ENCODE results near the gene TTF2.
"Not testable (repeated sequence)": the region's sequence is repeated elsewhere in the genome, so short reads cannot be mapped to it uniquely, and the experiment has no call there.

The TTF2 gene

DNA sequence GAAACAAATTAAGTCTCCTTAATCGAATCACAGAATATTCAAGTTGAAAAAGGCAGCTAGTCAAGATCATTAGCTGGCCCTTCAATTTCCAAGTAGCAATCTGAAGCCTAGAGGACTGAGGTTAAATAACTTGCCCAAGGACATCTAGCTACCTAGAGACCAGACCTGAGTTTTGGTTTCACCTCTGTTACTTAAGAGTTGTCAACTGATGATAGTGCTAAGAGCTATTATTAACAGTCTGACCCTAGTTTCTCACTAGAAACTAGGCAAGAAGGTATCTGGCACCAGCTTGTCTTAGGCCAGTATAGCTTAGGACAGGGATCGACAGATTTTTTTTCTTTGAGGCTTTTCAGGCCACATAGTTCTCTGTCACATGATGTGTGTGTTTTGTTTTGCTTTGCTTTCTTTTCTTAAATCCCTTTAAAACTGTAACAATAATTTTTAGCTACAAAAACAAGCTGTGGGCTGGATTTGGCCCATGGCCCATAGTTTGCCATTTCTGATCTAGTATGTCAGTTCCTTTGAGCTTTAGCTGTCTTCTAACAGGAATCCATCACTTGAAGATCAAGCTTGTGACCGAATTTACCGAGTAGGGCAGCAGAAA, 38.3 kb downstream of the TTF2 start:
- peaks cover 97% of the 10 kb centered on the region for H3K36me3 ChIP-seq (ENCODE audit: insufficient read depth, insufficient read length, low read length)
- H3K4me1 ChIP-seq (ENCODE audit: insufficient read depth, insufficient read length) = no peaks in the 10 kb centered on the region
- H3K27me3 ChIP-seq (ENCODE audit: insufficient read depth, insufficient read length) = no peaks in the 10 kb centered on the region

DNA sequence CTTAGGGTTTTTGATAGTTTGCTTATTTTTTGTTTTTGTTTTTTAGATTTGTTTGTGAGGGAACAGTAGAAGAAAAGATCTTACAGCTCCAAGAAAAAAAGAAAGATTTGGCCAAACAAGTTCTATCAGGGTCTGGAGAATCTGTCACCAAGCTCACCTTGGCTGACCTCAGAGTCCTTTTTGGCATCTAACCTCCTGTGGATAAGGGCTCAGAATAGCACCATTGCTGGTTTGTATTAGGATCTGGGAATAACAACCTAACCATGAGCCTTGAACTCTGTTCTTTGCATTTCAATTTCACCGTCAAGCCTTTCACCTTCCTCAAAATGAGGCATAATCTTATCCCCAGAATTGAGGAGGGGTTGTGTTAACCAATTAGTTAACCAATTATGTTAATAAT, 41.2 kb downstream of the TTF2 start:
- DNase-seq (ENCODE audit: low read depth, low spot score) = no peak
- no peaks in the 10 kb centered on the region for H3K4me1 ChIP-seq (ENCODE audit: insufficient read depth, insufficient read length)
- H3K27me3 ChIP-seq (ENCODE audit: insufficient read depth, insufficient read length) = no peaks in the 10 kb centered on the region
- peaks cover 90% of the 10 kb centered on the region for H3K36me3 ChIP-seq (ENCODE audit: insufficient read depth, insufficient read length, low read length)
- H3K9ac ChIP-seq (ENCODE audit: insufficient read length, low read depth) = no peak overlapping the region
- H3K9me3 ChIP-seq (ENCODE audit: insufficient read depth, low read length) = no peaks in the 10 kb centered on the region
- H3K4me3 ChIP-seq (ENCODE audit: insufficient read length, low read depth) = no peak overlapping the region
- TF ChIP-seq SUZ12 (IDR thresholded peaks at IDR 0.05; ENCODE audit: extremely low read depth, insufficient read depth, insufficient read length) = no peak
- no peak for TF ChIP-seq YY1 (IDR thresholded peaks at IDR 0.05; ENCODE audit: insufficient read depth, insufficient read length)
- TF ChIP-seq ZNF274 (IDR thresholded peaks at IDR 0.05; ENCODE audit: low read depth, low read length) = no peak

More for the DNA sequence above, 38.3 kb downstream of the TTF2 start:
- no peak for TF ChIP-seq YY1 (IDR thresholded peaks at IDR 0.05; ENCODE audit: insufficient read depth, insufficient read length)
- no peak for TF ChIP-seq ZNF274 (IDR thresholded peaks at IDR 0.05; ENCODE audit: low read depth, low read length)
- Histone ChIP-seq H3K9ac (ENCODE audit: insufficient read length, low read depth) (no peak overlapping the region), H3K4me3 (ENCODE audit: insufficient read length, low read depth) (no peak overlapping the region), H3K9me3 (ENCODE audit: insufficient read depth, low read length) (no peaks in the 10 kb centered on the region)
- DNase-seq (ENCODE audit: low read depth, low spot score) = no peak

DNA sequence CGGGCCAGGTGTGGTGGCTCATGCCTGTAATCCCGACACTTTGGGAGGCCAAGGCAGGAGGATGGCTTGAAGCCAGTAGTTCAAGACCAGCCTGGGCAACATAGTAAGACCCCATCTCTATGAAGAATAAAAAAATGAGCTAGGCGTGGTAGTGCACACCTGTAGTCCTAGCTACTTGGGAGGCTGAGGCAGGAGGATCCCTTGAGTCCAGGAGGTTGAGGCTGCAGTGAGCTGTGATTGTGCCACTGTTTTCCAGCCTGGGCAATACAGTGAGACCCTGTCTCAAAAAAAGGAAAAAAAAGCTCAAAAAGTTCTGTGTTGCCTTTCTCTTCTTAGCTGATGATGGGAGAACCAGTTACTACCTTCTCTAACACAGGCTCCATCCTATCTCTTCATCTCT, 41.7 kb downstream of the TTF2 start:
- DNase-seq (ENCODE audit: low read depth, low spot score); H3K4me1 ChIP-seq (ENCODE audit: insufficient read depth, insufficient read length); H3K4me3 ChIP-seq (ENCODE audit: insufficient read length, low read depth); H3K9me3 ChIP-seq (ENCODE audit: insufficient read depth, low read length); H3K9ac ChIP-seq (ENCODE audit: insufficient read length, low read depth); H3K27me3 ChIP-seq (ENCODE audit: insufficient read depth, insufficient read length): not testable (repeated sequence)
- H3K36me3 ChIP-seq (ENCODE audit: insufficient read depth, insufficient read length, low read length) = peaks cover 90% of the 10 kb centered on the region

DNA sequence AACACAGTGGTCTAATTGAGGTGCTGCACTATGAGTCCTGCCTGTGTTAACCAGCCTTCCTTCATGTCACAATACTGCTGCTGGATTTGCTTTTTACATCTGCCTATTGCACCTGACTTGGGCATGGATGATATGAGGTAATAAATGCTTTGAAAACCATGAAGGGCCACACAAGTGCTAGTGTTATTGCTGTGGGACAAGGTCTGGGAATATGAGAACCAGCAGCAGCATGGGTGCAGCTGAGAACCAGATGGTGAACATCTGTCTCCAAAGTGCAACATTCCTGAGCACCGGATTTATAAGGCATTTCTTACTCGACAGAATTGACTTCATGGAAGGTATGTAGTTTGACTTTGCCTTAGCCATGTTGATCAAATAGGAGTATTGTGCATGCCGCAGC, 44.9 kb downstream of the TTF2 start:
- Histone ChIP-seq H3K9me3 (ENCODE audit: insufficient read depth, low read length) (no peaks in the 10 kb centered on the region), H3K36me3 (ENCODE audit: insufficient read depth, insufficient read length, low read length) (peaks cover 87% of the 10 kb centered on the region), H3K4me1 (ENCODE audit: insufficient read depth, insufficient read length) (no peaks in the 10 kb centered on the region), H3K9ac (ENCODE audit: insufficient read length, low read depth) (no peak overlapping the region), H3K27me3 (ENCODE audit: insufficient read depth, insufficient read length) (no peaks in the 10 kb centered on the region), H3K4me3 (ENCODE audit: insufficient read length, low read depth) (no peak overlapping the region)
- TF ChIP-seq SUZ12 (IDR thresholded peaks at IDR 0.05; ENCODE audit: extremely low read depth, insufficient read depth, insufficient read length) = no peak
- no peak for TF ChIP-seq YY1 (IDR thresholded peaks at IDR 0.05; ENCODE audit: insufficient read depth, insufficient read length)
- no peak for TF ChIP-seq ZNF274 (IDR thresholded peaks at IDR 0.05; ENCODE audit: low read depth, low read length)
- no peak for DNase-seq (ENCODE audit: low read depth, low spot score)

DNA sequence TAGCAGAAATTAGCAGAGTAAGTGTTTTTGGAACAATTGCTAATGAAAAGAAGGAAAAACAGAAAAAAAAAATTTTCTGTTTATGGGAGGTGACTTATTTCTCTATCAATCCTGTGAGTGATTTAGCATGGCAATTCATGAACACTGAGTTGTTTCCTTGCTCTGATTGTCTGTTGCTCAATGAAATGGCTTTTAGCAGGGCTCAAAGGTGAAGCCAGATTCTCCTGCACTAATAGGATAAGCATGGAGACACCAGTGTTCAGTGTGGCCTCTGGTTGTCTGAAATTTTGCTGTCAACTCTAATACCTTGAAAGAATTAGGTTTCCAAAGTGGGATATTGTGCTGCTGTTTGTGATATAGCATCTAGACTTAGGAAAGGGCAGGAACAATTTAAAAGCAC, 45.6 kb downstream of the TTF2 start:
- Histone ChIP-seq H3K4me1 (ENCODE audit: insufficient read depth, insufficient read length) (no peaks in the 10 kb centered on the region), H3K36me3 (ENCODE audit: insufficient read depth, insufficient read length, low read length) (peaks cover 86% of the 10 kb centered on the region), H3K9me3 (ENCODE audit: insufficient read depth, low read length) (no peaks in the 10 kb centered on the region), H3K27me3 (ENCODE audit: insufficient read depth, insufficient read length) (no peaks in the 10 kb centered on the region), H3K4me3 (ENCODE audit: insufficient read length, low read depth) (no peak overlapping the region), H3K9ac (ENCODE audit: insufficient read length, low read depth) (no peak overlapping the region)
- TF ChIP-seq SUZ12 (IDR thresholded peaks at IDR 0.05; ENCODE audit: extremely low read depth, insufficient read depth, insufficient read length) (no peak), ZNF274 (IDR thresholded peaks at IDR 0.05; ENCODE audit: low read depth, low read length) (no peak), YY1 (IDR thresholded peaks at IDR 0.05; ENCODE audit: insufficient read depth, insufficient read length) (no peak)
- DNase-seq (ENCODE audit: low read depth, low spot score) = no peak

- no peaks in the 10 kb centered on the region for H3K27me3 ChIP-seq (ENCODE audit: insufficient read depth, insufficient read length)
- H3K36me3 ChIP-seq (ENCODE audit: insufficient read depth, insufficient read length, low read length) = peaks cover 87% of the 10 kb centered on the region
- H3K9ac ChIP-seq (ENCODE audit: insufficient read length, low read depth) = no peak overlapping the region
- H3K4me3 ChIP-seq (ENCODE audit: insufficient read length, low read depth) = no peak overlapping the region
- no peaks in the 10 kb centered on the region for H3K9me3 ChIP-seq (ENCODE audit: insufficient read depth, low read length)
- no peaks in the 10 kb centered on the region for H3K4me1 ChIP-seq (ENCODE audit: insufficient read depth, insufficient read length)
- no peak for TF ChIP-seq YY1 (IDR thresholded peaks at IDR 0.05; ENCODE audit: insufficient read depth, insufficient read length)
- TF ChIP-seq ZNF274 (IDR thresholded peaks at IDR 0.05; ENCODE audit: low read depth, low read length) = no peak
- no peak for TF ChIP-seq SUZ12 (IDR thresholded peaks at IDR 0.05; ENCODE audit: extremely low read depth, insufficient read depth, insufficient read length)
- no peak for DNase-seq (ENCODE audit: low read depth, low spot score)
Measured at GRCh38 chr1:117106478-117106877, 46.4 kb downstream of the TTF2 start.

DNA sequence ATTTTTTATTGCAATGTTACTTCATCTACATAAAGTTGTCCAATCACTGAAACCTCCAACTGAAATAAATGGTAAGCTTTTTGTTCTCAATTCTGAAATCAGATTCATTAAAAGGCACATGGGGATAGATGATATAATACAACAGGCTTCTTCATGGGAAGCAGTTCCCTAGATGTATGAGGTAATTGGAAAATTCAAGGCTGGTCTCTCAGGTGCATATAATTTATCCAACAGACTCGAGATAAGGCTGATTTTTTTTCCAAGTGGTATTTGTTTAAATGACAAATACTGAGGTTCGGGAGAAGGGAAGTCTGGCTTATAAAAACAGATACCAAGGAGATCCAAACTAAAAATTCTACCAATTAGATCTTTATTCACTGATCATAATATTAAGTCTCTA, 47.2 kb downstream of the TTF2 start:
- H3K9ac ChIP-seq (ENCODE audit: insufficient read length, low read depth) = no peak overlapping the region
- peaks cover 85% of the 10 kb centered on the region for H3K36me3 ChIP-seq (ENCODE audit: insufficient read depth, insufficient read length, low read length)
- no peak for TF ChIP-seq YY1 (IDR thresholded peaks at IDR 0.05; ENCODE audit: insufficient read depth, insufficient read length)
- no peak for TF ChIP-seq SUZ12 (IDR thresholded peaks at IDR 0.05; ENCODE audit: extremely low read depth, insufficient read depth, insufficient read length)
- no peak for TF ChIP-seq ZNF274 (IDR thresholded peaks at IDR 0.05; ENCODE audit: low read depth, low read length)
- H3K9me3 ChIP-seq (ENCODE audit: insufficient read depth, low read length) = no peaks in the 10 kb centered on the region
- no peaks in the 10 kb centered on the region for H3K27me3 ChIP-seq (ENCODE audit: insufficient read depth, insufficient read length)
- H3K4me3 ChIP-seq (ENCODE audit: insufficient read length, low read depth) = no peak overlapping the region
- no peak for DNase-seq (ENCODE audit: low read depth, low spot score)
- no peaks in the 10 kb centered on the region for H3K4me1 ChIP-seq (ENCODE audit: insufficient read depth, insufficient read length)

GRCh38 chr1:117110774-117111173, 50.6 kb downstream of the TTF2 start:
- Histone ChIP-seq H3K4me1 (ENCODE audit: insufficient read depth, insufficient read length) (no peaks in the 10 kb centered on the region), H3K36me3 (ENCODE audit: insufficient read depth, insufficient read length, low read length) (peaks cover 91% of the 10 kb centered on the region), H3K4me3 (ENCODE audit: insufficient read length, low read depth) (no peak overlapping the region), H3K9me3 (ENCODE audit: insufficient read depth, low read length) (no peaks in the 10 kb centered on the region), H3K9ac (ENCODE audit: insufficient read length, low read depth) (no peak overlapping the region), H3K27me3 (ENCODE audit: insufficient read depth, insufficient read length) (no peaks in the 10 kb centered on the region)
- TF ChIP-seq YY1 (IDR thresholded peaks at IDR 0.05; ENCODE audit: insufficient read depth, insufficient read length) (no peak), SUZ12 (IDR thresholded peaks at IDR 0.05; ENCODE audit: extremely low read depth, insufficient read depth, insufficient read length) (no peak), ZNF274 (IDR thresholded peaks at IDR 0.05; ENCODE audit: low read depth, low read length) (no peak)
- DNase-seq (ENCODE audit: low read depth, low spot score) = no peak
